HG03571 (cell line): ENCODE results near the gene CRYGN.

ENCODE experiments used
- ATAC-seq: cut with Tn5 transposase; IDR thresholded peaks from one replicate; pipeline ENCODE4 v1.9.1; 2021; ENCODE audit not compliant: unreplicated experiment

CRYGN gene, protein sequence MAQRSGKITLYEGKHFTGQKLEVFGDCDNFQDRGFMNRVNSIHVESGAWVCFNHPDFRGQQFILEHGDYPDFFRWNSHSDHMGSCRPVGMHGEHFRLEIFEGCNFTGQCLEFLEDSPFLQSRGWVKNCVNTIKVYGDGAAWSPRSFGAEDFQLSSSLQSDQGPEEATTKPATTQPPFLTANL

DNA sequence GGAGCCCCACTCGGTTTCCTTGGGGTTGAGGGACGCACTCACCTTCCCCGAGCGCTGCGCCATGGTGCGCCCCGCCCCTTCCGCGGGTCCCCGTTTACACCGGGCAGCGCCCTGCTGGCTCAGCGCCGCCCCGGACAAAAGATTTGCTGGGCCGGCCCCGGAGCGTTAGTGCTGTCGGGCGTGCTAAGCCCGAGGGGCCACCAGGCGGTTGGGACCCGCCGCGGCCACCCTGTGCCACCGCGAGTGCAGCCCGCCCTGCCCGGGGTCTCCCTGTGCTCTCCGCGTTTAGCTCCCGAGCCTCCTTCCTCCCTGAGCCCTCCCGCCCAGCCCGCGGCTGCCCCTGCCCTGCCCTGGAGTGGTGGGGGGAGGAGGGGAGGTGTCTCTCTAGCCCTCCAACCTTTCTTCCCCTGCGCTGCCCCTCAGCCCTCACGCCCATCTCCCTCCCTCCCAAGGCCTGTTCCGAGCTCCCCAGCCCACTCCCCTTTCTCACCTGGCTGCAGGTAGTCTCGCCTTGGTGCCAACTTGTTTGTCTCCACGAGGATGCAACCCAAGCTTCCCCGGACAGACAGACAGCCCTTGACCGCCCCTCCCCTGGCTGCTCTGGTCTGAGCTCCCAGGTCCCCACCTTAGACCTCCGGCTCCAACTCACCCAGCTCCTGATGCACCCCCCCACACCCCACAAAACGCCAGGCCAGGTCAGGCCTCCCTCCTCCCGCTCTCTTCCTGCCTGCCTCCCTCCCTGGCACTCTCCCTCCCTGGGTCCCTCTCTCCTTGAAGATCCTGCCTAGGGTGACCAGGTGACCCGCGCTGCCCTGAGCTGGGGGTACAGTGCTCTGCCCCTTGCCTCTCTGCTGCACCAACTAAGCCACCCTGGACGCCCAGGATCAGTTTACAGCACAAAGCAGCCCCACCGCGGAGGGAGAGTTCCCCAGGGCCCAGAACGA is at the start of gene CRYGN:
CRYGN (minus strand) TSS at position 287 of the 944 bp plus-strand sequence; CDS start at position 63, 224 bp downstream.
- no peak for ATAC-seq

DNA sequence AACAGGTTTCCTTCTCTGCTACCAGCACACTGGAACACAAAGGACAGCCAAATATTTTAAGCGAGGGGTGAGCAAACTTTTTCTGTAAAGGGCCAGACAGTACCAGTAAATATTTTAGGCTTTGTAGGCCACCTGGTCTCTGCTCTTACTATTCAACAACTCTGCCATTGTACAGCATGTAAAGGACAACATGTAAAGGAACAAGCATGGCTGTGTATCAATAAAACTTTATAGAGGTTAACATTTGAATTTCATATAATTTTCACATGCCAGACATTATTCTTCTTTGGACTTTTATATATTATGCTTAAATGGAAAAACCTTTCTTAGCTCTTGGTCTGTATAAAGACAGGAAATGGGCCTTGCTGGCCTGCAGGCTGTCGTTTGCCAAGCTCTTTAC is 49.6 kb upstream of the CRYGN start:
- ATAC-seq: no peak

GRCh38 chr7:151488096-151488495 is 48.2 kb upstream of the CRYGN start:
- ATAC-seq: no peak

- ATAC-seq: no peak
These were observed 47.3 kb upstream of the CRYGN start for GRCh38 chr7:151487228-151487627.

DNA sequence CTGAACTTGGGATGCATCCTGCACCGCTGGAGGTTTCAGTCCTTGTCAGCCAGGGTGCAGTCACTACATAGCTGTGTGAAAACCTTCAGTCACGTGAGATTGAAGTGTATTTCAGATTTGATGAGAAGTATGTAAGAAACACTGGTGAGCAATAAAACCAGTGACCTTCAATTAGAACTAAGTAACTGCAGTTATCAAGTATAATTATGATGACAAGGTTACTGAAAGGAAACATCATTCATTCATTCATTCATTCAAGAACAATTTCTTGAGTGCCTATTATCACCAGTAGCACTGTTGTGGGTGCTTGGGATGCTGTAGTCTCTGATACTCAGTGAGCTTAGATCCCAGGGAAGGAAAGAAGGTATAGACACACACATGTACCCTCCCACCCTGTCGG is 46.1 kb upstream of the CRYGN start:
- no peak for ATAC-seq

GRCh38 chr7:151484971-151485707 is 45.2 kb upstream of the CRYGN start:
- ATAC-seq: no peak

- no peak for ATAC-seq
These were observed 43.7 kb upstream of the CRYGN start for GRCh38 chr7:151483711-151483983.

- ATAC-seq: no peak
These were observed 43.2 kb upstream of the CRYGN start for GRCh38 chr7:151482883-151483710.

- no peak for ATAC-seq
These were observed 41.9 kb upstream of the CRYGN start for GRCh38 chr7:151481650-151482505.

DNA sequence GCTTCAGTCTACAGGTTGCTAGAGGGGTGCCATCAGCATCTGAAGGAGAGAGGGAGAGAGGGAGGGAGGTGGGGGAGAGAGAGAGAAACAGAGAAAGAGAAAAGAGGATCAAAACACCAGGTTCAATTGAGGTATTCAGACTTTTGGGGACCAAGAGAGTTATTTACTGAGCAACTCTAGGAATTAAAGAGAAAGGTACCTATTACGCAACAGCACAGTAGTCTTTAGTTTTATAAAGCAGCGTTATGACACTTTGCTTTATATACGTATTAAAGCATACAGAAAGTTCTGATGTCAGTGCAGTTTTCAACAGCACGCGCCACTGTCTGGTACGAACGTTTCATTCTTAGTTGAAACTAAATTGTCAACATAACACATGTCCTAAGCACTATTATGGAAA is 37.9 kb upstream of the CRYGN start:
- no peak for ATAC-seq

- ATAC-seq: peak; percentile 31
These were observed 32.9 kb upstream of the CRYGN start for GRCh38 chr7:151472644-151473380.

- no peak for ATAC-seq
These were observed 30.8 kb upstream of the CRYGN start for GRCh38 chr7:151470711-151471110.

GRCh38 chr7:151469281-151469680 is 29.3 kb upstream of the CRYGN start:
- ATAC-seq: no peak

GRCh38 chr7:151468217-151469018 is 28.5 kb upstream of the CRYGN start:
- ATAC-seq: no peak

DNA sequence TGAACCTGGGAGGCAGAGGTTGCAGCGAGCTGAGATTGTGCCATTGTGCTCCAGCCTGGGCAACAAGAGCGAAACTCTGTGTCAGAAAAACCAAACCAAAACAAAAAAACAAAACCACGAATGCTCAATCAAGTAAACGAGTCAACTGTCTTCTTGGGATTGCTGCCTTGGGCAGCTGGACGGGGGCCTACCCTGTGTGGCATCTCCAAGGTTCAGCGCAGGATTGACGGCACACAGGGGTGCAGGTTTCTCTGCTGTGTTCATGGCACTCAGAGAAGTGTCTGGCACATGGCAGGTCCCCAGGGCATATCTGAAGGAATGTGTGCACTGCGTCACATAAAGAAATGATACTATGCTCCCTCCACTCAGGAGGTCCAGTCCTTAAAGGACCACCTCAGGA is 25.2 kb upstream of the CRYGN start:
- no peak for ATAC-seq

GRCh38 chr7:151462306-151462779 is 22.4 kb upstream of the CRYGN start:
- ATAC-seq: no peak

- ATAC-seq: no peak
These were observed 21.9 kb upstream of the CRYGN start for GRCh38 chr7:151461942-151462230.

DNA sequence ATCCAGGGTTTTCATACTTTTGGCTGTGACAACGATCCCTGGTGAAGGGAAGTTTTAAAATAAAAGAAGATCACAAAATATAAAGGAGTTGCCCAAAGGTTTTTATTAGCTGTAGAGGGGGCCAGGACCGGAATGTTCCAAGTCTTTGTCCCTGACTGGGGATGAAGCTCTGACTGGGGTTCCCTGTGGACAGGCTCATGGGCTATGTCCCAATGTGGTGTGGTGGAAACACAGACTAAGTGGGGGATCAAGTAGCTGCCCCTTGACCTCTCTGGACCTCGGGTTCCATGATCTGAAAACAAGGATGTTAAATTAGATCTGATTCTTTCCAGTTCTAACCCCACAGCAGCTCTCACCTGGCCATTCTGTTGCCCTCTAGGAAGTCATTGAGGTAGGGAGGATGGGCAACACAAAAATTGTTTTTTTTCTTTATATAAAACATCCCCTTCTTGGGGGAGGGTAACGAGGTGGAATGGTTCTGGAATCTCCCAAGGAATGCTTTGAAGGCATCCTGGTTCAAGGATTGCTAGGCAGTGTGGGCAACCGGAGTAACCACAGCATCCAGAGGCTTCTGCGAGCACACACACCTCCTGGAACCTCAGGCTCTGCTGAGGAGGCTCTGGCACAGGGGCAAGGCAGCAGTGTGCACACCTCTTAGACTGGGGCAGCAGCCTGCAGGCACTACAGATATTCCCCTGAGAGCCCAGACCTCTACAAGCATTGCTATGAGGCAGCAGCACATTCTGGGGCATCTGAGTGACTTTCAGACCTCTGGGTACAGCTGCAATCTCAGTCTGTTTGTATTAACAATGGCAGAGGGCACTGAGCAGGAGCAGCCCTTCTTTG is 21.4 kb upstream of the CRYGN start:
- no peak for ATAC-seq
